Breast epithelium (tissue), 3 donors: ENCODE results near the gene CTNNA2.

Source experiments
- CTCF ChIP-seq, 3 donors: fragments of 450-650 bp; IDR thresholded peaks; one replicate each; pipeline ENCODE4 v1.5.1; 2016 to 2017; ENCODE audit warnings: antibody characterized with exemption in 3 of 3, mild to moderate bottlenecking in 3 of 3, moderate library complexity in 3 of 3
- POLR2A ChIP-seq: fragments of 450-650 bp; IDR thresholded peaks from one replicate; pipeline ENCODE4 v1.6.1; 2016; ENCODE audit warnings: antibody characterized with exemption, mild to moderate bottlenecking, moderate library complexity
- POLR2AphosphoS5 ChIP-seq, 3 donors: sonication (generic); formaldehyde crosslinking; IDR thresholded peaks; one replicate each; pipeline ENCODE4 v1.6.1; 2017; ENCODE audit warnings: antibody characterized with exemption in 3 of 3

- TF ChIP-seq CTCF (IDR thresholded peaks at IDR 0.05) (no peak), POLR2AphosphoS5 (IDR thresholded peaks at IDR 0.05) (no peak), POLR2A (no peak)
These were observed 228.1 kb downstream of the CTNNA2 start for GRCh38 chr2:79740879-79741443.
